Vagina (tissue), 2 donors: ENCODE data around the gene DIAPH3. TPM values are rescaled to one million over a fixed set of nuclear protein-coding genes. Genes with fewer than 3 reads are reported as not detected.

Experiments used
- DNase-seq, 2 donors: peaks; one replicate each; pipeline ENCODE4 v3.0.0-alpha.2; 2017; ENCODE audit errors: extremely low spot score in 2 of 2
- H3K27ac ChIP-seq: fragments of 200-600 bp; sonication (generic); one replicate; pipeline ENCODE4 v1.5.1; 2019
- H3K27me3 ChIP-seq: fragments of 200-600 bp; sonication (generic); one replicate; pipeline ENCODE4 v1.5.1; 2019
- H3K36me3 ChIP-seq, 2 donors: fragments of 200-600 bp; sonication (generic); one replicate each; pipeline ENCODE4 v1.5.1; 2017 to 2019
- H3K4me1 ChIP-seq: fragments of 200-600 bp; sonication (generic); one replicate; pipeline ENCODE4 v1.5.1; 2019
- H3K4me3 ChIP-seq, 2 donors: fragments of 200-600 bp; sonication (generic); 1 replicate in 1 of 2; 2 replicates in 1 of 2; pipeline ENCODE4 v1.5.1; 2016 to 2019
- H3K9me3 ChIP-seq: fragments of 200-600 bp; sonication (generic); one replicate; pipeline ENCODE4 v1.5.1; 2019
- CTCF ChIP-seq, 3 experiments: fragments of 450-650 bp in 2 of 3; fragments of 200-600 bp in 1 of 3; sonication (generic) in 1 of 3; IDR thresholded peaks; one replicate each; pipeline ENCODE4 v1.5.1; 2017 to 2019; ENCODE audit warnings: antibody characterized with exemption in 3 of 3, mild to moderate bottlenecking in 2 of 3, moderate library complexity in 2 of 3
- POLR2A ChIP-seq, 2 donors: fragments of 450-650 bp; IDR thresholded peaks; one replicate each; pipeline ENCODE4 v1.6.1; 2017; ENCODE audit warnings: antibody characterized with exemption in 2 of 2, mild to moderate bottlenecking in 2 of 2, moderate library complexity in 2 of 2
- POLR2AphosphoS5 ChIP-seq, 2 donors: sonication (generic); formaldehyde crosslinking; IDR thresholded peaks; one replicate each; pipeline ENCODE4 v1.9.0; 2017; ENCODE audit warnings: antibody characterized with exemption in 2 of 2, mild to moderate bottlenecking in 2 of 2, low read depth in 1 of 2; ENCODE audit not compliant: insufficient read depth in 1 of 2
- intact Hi-C: fragments of 100-400 bp; cut with DNase I; formaldehyde crosslinking; loops from one replicate; pipeline ENCODE4 v1.15.1; 2023
- total RNA-seq: library from RNA; depleted of rRNA; stranded (reverse); fragments of >200 nt; gene quantifications from one replicate; pipeline ENCODE4 v1.2.3, GENCODE V29; 2016

The DIAPH3 gene
- total RNA-seq, 1 donor from 2014 or later: 1.2 TPM

- Histone ChIP-seq H3K27me3 (no peaks in the 10 kb centered on the region), H3K27ac (no peak overlapping the region), H3K9me3 (no peaks in the 10 kb centered on the region), H3K4me1 (no peaks in the 10 kb centered on the region), H3K4me3 (no peak overlapping the region), H3K36me3 (no peaks in the 10 kb centered on the region)
- intact Hi-C loops: no loop called here
- TF ChIP-seq POLR2A (IDR thresholded peaks at IDR 0.05): no peak
- no peak for TF ChIP-seq POLR2AphosphoS5 (IDR thresholded peaks at IDR 0.05; ENCODE audit: insufficient read depth in 1 of 2, low read depth in 1 of 2)
- no peak for TF ChIP-seq CTCF (IDR thresholded peaks at IDR 0.05)
- no peak for DNase-seq
Observed at GRCh38 chr13:59898066-59898465, 265.7 kb downstream of the DIAPH3 start.

GRCh38 chr13:59893266-59893665 lies 270.5 kb downstream of the DIAPH3 start:
- TF ChIP-seq POLR2AphosphoS5 (IDR thresholded peaks at IDR 0.05; ENCODE audit: insufficient read depth in 1 of 2, low read depth in 1 of 2): no peak
- TF ChIP-seq CTCF (IDR thresholded peaks at IDR 0.05): no peak
- no peak for TF ChIP-seq POLR2A (IDR thresholded peaks at IDR 0.05)
- H3K27me3 ChIP-seq: no peaks in the 10 kb centered on the region

GRCh38 chr13:59891053-59891452 lies 272.7 kb downstream of the DIAPH3 start:
- no peak for DNase-seq
- TF ChIP-seq CTCF (IDR thresholded peaks at IDR 0.05) (no peak), POLR2A (IDR thresholded peaks at IDR 0.05) (no peak), POLR2AphosphoS5 (IDR thresholded peaks at IDR 0.05; ENCODE audit: insufficient read depth in 1 of 2, low read depth in 1 of 2) (no peak)
- no peak overlapping the region for H3K27ac ChIP-seq
- no peaks in the 10 kb centered on the region for H3K27me3 ChIP-seq
- no peaks in the 10 kb centered on the region for H3K36me3 ChIP-seq
- no peaks in the 10 kb centered on the region for H3K4me1 ChIP-seq
- H3K4me3 ChIP-seq: no peak overlapping the region
- intact Hi-C loops: no loop called here
- H3K9me3 ChIP-seq: no peaks in the 10 kb centered on the region

More at GRCh38 chr13:59893266-59893665, 270.5 kb downstream of the DIAPH3 start:
- Histone ChIP-seq H3K4me1 (no peaks in the 10 kb centered on the region), H3K9me3 (no peaks in the 10 kb centered on the region), H3K27ac (no peak overlapping the region), H3K4me3 (no peak overlapping the region), H3K36me3 (no peaks in the 10 kb centered on the region)
- DNase-seq: no peak
- intact Hi-C loops: no loop called here

GRCh38 chr13:59890054-59890453 lies 273.7 kb downstream of the DIAPH3 start:
- Histone ChIP-seq H3K27me3 (no peaks in the 10 kb centered on the region), H3K36me3 (no peaks in the 10 kb centered on the region), H3K4me1 (no peaks in the 10 kb centered on the region), H3K9me3 (no peaks in the 10 kb centered on the region), H3K4me3 (no peak overlapping the region), H3K27ac (no peak overlapping the region)
- TF ChIP-seq POLR2A (IDR thresholded peaks at IDR 0.05) (no peak), CTCF (IDR thresholded peaks at IDR 0.05) (no peak), POLR2AphosphoS5 (IDR thresholded peaks at IDR 0.05; ENCODE audit: insufficient read depth in 1 of 2, low read depth in 1 of 2) (no peak)
- intact Hi-C loops: no loop called here
- no peak for DNase-seq

- Histone ChIP-seq H3K4me3 (no peak overlapping the region), H3K4me1 (no peaks in the 10 kb centered on the region), H3K27me3 (no peaks in the 10 kb centered on the region), H3K27ac (no peak overlapping the region), H3K9me3 (no peaks in the 10 kb centered on the region), H3K36me3 (no peaks in the 10 kb centered on the region)
- no peak for TF ChIP-seq CTCF (IDR thresholded peaks at IDR 0.05)
- TF ChIP-seq POLR2A (IDR thresholded peaks at IDR 0.05): no peak
- no peak for TF ChIP-seq POLR2AphosphoS5 (IDR thresholded peaks at IDR 0.05; ENCODE audit: insufficient read depth in 1 of 2, low read depth in 1 of 2)
- intact Hi-C loops: no loop called here
- DNase-seq: no peak
Observed at GRCh38 chr13:59888408-59888807, 275.3 kb downstream of the DIAPH3 start.
